Activated T-cell treated with anti-CD3 and anti-CD28 coated beads for 4 hours (primary cell): Measurements from ENCODE around the gene IGFBPL1.

Experiments used
- DNase-seq: peaks from one replicate; pipeline ENCODE4 v3.0.0-alpha.2; 2020

Gene IGFBPL1

DNA sequence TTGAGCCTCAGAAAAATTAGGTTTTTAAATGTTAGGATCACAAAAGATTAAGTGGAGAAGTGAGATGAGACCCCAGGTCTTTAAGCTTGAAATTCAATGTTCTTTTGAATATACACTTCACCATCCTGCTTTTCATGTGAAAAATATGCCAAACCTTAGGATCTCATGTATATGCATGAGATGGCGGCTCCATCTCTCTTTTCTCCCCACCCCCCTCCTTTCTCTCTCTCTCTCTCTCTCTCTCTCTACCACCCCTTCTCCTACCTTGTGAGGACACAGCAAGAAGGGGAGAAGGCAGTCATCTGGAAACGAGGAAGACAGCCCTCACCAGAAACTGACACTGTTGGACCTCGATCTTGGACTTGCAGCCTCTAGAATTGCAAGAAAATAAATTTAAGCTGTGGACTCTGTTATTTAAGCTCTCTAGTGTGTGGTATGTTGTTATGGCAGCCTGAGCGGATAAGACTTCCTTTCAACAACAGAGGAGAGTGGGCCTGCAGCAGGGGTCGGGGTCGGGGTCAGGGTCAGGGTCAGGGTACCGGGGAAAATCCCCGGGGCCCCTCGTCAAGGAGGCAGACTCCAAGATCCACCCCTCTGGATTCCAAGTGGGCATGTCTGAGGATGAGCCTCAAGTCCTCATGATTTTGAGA, 48.1 kb downstream of the IGFBPL1 start:
- DNase-seq = no peak

DNA sequence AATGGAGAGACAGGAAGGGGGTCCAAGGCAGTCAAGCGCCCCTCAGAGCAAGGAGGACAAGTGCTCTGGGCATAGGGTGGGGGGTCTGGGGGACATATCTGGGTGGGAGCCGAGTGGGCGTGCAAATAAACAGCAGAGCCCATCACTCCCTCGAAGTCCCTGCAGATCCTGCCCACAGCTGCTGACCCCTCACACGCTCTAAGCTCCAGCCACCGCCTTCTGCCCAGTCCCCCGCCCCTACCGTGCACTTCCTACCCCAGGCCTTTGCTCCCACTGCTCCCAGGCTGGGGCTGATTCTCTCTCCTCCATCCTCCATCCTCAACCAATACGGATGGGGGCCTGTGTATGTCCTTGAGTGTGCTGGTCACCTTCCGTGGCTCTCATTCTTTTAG, 48.7 kb downstream of the IGFBPL1 start:
- DNase-seq = no peak

DNA sequence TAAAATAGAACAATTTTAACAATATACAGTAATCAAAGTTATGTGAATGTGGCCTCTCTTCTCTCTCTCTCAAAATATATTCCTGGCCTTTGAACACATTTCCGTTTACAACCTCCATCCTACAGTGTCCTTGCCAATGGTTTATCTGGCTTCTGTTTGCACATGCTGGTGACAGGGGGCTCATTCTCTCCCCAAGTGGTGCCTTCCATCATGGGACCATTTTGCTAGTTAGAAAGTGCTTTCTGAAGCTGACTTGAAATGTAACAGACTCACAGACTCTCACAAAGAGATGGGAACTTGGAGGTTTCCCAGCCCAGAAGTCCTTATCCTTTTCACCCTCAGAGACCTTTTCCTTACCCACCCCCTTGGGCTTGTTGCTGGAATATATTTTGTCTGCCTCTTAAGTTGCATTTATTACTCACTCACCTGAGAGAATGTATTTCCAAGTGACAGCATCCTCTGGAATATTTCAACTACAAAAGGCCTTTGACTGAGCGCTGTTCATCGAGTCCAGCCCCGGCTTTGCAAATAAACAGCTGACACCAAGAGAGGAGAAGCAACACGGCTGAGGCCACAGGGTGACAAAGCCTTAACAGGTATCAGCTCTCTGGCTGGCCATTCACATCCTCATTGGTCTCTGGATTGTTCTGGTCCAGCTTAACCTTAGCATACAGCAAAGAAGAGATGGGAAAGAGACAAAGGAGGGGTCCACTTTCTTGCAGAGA, 49.2 kb downstream of the IGFBPL1 start:
- no peak for DNase-seq

- DNase-seq = no peak
Measured at GRCh38 chr9:38373679-38374078, 50.6 kb downstream of the IGFBPL1 start.

- no peak for DNase-seq
Measured at GRCh38 chr9:38372762-38373619, 51.3 kb downstream of the IGFBPL1 start.

GRCh38 chr9:38371495-38371894, 52.8 kb downstream of the IGFBPL1 start:
- no peak for DNase-seq

DNA sequence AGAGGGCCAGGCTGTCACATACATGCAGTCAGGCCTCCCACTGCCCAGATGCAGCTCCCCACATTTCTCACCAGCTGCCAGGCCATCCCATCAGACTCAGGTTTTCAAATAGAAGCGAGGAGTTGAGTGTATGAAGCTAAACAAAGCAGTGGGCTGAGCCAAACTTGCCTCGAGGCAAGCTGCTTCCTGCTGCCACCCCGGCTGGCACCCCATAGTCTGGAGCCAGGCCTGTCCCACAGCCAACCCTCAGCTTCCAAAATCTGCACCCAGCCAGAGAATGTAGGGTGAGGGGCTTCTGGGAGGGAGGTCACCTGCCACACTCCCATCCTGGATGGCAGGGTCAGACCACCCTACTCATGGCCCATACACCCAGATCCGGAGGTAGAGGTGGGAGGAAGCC, 54.1 kb downstream of the IGFBPL1 start:
- no peak for DNase-seq

DNA sequence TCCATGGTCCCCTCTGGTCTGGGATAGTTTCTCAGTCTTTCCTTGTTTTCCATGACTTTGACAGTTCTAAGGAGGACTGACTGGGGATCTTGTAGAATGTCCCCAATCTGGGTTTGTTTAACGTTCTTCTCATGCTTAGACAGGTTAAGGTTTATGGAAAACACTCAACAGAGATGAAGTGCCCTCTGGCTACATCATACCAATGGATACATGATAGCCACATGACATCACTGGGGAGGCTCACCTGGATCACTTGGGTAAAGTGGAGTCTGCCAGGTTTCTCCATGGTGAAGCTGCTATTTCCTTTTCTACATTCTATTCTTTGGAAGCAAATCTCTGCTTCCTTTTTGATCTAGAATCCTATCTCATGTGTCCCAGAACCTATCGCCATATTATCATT, 55.5 kb downstream of the IGFBPL1 start:
- no peak for DNase-seq

DNA sequence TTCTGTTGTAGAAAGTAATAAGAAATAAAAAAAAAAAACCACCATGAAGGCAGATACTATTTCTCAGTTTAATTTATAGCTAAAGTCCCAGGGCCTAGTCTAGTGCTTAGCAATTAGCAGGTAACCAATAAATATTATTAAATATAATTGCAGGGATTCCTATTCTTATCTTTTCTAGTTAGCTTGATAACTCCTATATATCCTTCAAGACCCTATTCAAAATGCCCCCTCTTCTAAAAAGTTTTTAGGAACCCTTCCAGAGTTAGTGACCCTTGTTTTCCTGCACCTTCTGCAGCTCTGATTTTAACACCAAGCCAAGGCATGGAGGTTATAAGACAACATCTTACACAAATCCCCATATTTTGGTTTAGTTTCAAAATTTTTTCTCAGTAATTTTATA, 56.4 kb downstream of the IGFBPL1 start:
- DNase-seq = no peak

GRCh38 chr9:38363589-38363925, 60.7 kb downstream of the IGFBPL1 start:
- DNase-seq = no peak

DNA sequence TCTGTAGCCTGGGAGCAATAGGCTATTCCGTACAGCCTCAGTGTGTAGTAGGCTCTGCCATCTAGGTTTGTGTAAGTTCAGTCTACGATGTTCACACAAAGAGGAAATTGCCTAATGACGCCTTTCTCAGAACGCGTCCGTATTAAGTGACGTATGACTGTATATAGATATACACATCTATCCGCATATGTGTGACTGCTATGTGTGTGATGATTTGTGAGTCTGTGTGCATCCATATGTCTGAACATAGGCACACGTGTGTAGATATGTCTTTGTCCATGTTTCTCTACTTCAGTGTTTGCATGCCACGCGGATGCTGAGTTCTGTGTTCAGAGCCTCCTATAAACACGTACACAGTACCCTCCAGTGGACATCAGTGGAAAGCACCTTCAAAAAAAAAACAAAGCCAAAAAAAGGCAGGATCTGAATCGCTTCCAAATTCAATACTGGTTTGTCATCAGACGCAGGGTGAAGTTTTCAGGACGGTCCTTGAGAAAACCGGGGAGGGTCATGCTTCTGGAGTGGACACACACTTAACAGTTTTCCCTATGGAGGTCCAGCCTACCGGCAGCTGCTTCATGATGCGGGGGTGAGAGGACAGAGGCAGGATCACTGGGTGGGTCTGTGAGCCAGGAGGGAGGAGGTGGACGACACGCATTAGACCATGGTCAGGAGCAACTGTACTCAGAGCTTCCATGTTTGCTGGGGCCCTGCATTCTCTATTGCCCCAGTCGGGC, 61.2 kb downstream of the IGFBPL1 start:
- no peak for DNase-seq

DNA sequence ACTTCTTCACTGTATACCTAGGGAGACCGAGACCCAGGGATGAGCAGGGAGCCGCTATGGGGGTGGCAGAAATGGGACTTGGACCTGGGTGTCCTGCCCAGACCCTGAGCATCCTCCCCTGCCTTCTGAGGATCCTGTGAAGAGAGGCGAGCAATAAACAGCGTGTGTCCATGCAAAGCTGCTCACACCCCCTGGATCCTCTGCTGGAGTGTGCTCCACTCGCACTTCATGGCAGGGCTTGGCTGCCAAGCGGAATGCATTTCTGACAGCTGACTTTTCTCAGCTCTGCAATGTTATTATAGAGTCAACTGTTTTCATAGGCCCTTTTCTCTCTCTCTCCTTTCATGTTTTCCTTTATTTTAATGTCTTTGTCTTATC, 62.8 kb downstream of the IGFBPL1 start:
- no peak for DNase-seq

DNA sequence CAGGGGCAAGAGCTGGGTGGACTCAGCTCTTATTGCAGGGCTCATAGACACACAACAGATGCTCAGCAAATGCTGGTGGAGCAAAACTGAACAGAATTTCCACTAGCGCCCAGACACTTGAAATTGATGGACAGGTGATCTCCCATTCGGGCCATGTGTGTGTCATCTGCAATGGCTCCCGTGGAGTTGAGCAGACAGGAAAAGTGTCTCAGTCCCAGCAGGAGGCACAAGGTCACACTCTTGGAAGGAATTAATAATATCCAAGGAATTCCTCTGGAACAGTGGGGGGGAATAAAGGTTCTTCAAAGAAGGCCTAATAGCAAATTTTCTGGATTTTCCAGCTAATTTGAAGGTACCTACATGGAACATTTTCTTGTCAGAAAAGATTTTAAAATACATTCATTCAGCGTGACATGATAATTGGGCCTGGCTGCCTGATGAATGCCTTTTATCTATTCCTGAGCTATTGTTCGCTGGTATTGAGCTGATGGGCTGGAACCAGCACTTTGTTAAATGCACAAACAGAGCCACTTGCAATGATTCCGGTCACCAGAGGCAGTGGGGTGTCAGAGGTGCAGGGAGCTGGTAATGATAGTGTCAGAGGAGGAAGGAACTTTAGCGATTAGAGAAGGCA, 63.3 kb downstream of the IGFBPL1 start:
- DNase-seq = no peak

DNA sequence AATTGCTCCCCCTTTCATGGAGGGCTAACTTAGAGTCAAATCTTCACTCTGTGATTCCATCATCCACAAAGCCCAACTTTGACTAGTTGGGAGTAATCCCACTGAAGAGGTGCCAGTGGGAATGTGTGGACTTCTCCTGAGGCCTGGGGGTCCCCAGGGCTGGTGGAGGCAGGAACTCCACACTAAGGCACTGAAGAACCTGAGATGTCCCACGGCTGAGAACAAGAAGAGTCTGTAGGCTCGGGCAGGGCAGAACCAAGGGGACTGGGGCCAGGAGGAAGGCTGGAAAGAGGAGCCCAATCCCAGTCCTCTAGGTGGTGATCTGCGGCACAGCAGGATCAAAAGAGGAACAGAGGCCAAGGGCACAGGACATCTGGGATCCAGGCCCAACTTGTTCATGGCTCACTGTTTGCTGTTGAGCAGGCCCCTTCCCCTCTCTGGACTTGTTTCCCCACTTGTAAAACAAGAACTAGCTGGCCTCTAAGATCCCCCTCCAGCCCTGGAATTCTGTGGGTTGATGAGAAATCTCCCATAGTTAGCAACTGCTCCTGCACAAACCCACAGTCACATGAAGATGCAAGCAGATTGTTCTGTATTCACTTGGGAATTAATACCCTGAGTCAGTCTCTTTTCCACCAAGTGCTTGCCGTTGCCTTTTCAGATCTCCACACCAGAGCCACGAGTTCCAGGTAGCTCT, 64.4 kb downstream of the IGFBPL1 start:
- no peak for DNase-seq

DNA sequence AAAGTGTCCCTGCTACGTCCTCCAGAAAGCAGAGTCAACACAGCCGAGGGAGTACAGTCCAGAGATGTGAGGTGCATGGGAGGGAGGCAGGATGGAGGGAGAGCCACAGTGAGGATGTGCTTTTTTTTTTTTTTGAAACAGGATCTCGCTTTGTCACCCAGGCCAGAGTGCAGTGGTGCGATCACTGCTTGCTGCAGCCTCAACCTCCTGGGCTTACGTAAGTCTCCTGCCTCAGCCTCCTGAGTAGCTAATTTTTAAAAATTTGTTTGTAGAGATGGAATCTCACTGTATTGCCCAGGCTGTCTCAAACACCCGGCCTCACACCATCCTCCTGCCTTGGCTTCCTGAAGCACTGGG, 65.0 kb downstream of the IGFBPL1 start:
- DNase-seq = no peak

DNA sequence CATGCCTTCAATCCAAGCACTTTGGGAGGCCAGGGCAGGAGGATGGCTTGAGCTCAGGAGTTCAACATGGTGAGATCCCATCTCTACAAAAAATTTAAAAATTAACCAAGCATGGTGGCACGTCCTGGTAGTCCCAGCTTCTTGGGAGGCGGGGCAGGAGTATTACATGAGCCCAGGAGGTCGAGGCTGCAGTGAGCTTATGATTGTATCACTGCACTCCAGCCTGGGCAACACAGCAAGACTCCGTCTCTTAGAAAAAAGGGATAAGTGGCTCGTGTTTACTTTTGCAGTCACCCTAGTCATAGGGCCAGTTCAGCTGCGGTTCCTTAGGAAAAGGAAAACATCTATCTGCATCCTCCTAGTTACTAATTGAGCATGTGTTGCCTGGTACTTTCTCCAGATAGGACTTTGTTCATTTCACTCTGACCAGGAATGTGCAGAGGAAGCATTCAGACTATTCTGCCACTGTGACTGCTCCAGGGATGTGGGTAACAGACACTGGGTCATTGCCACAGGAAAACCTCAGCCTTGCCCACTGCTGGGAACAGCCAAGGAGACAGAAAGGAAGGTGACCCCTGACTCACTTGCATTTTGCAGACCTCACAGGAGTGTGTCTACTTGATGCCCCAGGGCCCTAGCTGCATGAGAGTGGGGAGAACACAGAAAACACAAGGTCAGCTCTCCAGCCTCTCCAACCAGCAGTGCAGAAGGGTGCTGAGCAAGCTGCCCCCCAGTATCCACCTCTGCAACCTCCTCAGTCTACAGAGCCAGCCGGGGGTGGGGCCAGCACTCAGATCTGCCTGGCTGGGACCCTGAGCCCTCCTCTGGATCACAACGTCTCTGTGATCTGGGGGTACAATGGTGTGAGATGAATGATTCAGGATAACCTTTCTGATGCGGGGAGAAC, 65.6 kb downstream of the IGFBPL1 start:
- DNase-seq = no peak

DNA sequence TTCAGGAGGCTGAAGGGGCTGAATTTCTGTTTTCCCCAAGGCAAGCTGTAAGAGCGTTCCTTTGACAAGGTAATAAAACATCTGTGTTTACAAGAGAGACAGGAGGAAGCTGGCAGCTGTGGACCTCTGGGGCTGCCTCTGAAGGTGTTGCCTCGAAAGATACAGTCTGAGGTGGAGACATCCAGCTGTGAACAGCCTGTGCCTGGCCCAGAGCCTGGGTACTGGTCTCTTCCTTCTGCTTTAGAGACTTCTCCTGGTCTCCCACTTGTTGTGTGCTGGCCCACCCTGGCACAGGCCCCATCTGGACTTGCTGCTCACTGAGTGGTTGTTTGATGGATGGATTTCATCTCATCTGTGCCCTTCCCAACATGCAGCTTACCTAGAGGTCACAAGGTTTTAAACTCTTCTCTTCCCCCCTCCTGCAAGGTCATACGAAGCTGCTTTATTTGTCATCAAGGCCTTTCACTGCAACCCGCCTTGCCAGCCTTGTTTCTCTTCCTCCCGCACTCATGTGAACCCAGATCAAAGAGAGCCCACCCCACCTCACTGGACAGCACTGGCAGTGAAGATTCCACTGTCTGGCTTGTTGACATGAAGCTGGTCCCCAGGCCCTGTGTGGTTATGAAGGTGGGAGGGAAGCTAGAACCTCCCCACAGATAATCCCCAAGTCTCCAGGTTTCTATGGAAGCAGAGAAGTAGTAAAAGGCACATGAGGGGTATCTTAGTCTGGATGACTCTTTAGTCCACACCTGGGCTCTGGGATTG, 66.7 kb downstream of the IGFBPL1 start:
- DNase-seq = no peak

- no peak for DNase-seq
Measured at GRCh38 chr9:38356851-38357250, 67.4 kb downstream of the IGFBPL1 start.
